SW 1271 (cell line): ENCODE data around the gene RGS10.
"Not testable (repeated sequence)": the region's sequence is repeated elsewhere in the genome, so short reads cannot be mapped to it uniquely, and the experiment has no call there.

Experiments
- DNase-seq, 2 experiments: peaks; one replicate each; lab custom pipeline; 2025; lab: John Stamatoyannopoulos, UW

RGS10 gene

GRCh38 chr10:119468542-119469324, 73.8 kb downstream of the RGS10 start:
- no peak for DNase-seq

DNA sequence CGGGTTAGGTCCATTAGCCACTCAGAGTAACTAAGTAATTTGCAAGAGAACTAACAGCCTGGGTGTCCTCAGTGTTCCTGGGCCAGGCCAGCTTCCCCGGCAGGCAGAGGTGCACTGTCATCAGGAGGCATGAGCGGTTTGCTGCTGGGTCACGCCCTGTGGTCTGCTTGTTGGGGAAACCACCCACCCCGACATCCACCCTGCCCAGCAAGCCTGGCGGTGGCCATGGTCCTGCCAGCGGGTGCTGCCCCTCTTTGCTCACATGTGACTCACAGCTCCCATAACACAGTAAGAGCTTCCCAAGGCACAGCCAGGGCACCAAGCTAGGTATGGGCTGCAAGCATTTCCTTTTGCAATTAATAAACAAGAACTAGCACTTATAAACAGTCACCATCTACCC, 75.9 kb downstream of the RGS10 start:
- DNase-seq = no peak

DNA sequence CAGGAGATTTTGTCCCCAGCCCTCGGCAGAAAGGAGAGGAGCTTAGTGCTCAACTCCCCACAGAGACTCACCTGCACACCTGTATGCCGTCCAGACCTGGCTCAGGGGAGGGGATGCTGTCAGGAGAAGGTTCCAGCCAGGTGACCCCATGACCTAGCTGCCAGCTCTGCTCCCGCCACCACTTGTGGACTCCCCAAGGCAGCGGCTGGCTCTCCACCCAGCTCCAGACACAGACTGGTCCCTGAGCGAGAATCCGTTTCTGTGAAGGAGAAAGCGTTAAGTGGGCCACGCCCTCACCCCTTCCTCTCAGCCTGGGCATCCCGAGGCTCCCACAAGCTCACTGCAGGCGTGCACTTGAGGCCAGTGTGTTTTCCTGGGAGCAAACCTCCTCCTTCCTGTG, 76.4 kb downstream of the RGS10 start:
- no peak for DNase-seq

DNA sequence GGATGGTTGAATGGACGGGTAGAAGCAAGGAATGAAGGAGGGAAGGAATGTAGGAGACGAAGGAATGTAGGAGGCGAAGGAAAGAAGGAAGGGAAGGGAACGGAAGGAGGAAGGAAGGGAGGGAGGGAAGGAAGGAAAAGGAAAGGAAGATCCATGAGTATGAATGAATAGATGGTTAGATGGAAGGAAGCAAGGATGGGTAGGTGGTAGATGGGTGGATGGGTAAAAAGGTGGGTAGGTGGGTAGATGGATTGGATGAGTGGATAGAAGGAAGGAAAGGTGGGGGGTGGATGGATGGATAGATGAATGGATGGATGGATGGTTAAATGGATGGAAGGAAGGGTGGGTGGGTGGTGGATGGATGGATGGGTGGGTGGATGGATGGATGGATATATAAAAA, 77.4 kb downstream of the RGS10 start:
- DNase-seq = no peak

- not testable (repeated sequence) for DNase-seq
Observed at GRCh38 chr10:119463195-119463594, 79.3 kb downstream of the RGS10 start.

GRCh38 chr10:119462773-119463172, 79.7 kb downstream of the RGS10 start:
- DNase-seq = no peak

DNA sequence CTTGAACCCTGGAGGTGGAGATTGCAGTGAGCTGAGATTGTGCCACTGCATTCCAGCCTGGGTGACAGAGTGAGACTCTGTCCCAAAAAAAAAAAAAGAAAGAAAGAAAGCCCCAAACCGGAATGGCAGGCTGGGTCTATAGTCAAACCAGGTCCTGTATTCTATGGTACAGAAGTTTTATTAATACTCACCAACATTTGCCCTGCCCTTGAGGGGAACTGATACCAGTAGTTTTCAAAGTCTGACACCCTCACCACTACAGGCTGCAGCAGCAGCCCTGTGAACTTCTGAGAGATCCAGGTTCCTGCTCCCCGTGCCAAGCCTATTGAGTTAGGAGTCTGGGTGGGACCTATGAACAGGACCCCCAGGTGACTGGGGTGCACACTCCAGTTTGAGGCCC, 80.6 kb downstream of the RGS10 start:
- DNase-seq = no peak

DNA sequence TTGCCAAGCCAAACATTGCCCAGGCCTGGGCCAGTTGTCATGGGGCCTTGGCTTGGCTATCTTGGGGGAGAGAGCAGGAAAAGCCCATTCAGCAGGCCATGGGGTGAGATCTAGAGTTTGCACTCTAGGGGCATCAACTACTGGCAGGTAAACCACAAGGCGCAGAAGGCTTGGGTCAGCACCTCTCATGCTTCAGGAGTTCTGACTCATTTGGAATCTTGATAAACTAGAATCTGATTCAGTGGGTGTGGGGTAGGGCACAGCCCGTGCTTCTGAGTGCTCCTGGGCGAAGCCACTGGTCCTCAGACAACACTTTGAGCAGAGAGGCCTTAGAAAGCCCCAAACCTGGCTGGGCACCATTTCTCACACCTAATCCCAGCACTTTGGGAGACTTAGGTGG, 81.1 kb downstream of the RGS10 start:
- DNase-seq = no peak

- no peak for DNase-seq
Observed at GRCh38 chr10:119460369-119461195, 81.9 kb downstream of the RGS10 start.

DNA sequence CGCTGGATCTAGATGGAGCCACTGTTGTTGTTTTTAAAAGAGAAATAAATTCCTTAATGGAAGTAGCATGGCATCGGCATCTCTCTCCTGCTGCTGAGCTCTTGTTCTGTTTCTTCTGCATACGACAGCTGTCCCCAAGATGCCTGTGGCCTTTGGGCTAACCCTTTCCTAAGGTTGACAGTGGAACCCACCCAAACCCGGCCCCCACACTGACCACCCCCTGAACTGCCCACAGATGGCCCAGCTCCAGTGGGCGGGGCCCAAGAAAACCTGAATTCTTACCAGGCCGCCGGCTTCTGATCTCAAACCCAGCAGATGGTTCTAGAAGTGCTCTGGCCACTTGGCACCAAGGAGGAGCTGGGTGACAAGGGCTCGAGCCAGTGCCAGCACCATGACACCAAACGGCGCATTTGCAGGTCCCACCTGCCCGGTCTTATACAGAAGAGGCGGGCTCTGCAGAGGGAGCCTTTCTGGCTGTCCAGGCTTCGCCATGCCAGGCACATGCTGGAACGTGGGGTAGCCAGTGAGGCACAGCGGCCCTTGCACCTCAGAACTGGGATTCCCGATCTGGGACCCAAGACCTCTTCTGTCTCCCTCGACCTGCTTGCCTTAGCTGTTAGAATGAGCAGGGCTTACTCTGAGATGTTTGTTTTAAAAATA, 82.7 kb downstream of the RGS10 start:
- DNase-seq = no peak

DNA sequence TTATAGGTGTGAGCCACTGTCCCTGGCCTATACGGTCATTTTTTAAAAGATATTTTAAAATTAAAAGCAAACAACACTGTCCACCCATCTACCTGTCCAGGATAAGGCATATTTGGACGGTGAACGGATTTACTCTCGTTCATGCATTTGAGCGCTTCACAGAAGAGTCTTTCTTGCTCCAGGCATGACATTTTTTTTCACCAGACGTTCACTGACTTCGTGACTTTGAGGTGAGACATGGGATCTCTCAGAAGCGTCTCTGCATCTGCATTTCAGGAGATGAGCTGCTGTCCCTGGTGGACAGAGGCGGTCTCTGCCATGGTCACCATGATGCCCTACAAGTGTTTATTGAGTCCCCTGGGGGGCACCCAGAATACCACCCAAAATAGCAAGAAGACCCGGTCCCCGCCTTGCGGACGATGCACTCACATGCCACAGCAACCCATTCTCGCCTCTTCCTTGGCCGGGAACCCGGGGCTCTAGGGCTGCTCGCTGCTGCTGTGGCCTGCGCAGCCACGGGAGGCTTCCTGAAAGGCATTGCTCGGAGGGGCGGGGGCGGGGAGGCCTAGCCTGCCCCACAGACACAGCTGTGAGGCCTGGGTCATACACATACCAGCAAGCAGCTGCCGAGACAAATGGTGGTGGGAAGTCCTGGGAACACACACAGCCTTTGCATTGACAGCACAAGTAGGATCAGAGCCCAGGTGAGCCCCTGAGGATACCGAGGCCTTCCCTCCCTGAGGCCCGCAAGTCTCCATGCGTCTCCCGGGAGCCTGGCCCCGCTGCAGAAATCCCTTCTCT, 84.4 kb downstream of the RGS10 start:
- no peak for DNase-seq

DNA sequence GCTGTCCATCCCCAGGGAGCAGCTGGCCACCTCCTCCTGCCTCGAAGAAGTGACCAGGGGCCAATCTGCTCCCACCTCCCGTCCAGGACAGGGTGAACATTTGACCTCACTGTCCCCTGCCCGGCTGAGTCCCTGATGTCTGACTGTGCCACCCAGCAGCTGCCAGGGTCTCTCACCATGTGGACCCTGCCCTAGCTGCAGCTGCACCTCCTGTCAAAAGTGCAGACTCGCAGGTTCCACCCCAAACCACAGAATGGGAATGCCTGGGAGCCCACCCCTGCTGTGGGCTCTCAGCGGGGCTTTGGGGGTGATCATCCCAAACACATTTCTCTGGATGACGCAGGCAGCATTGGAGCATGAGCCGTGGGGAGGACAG, 86.1 kb downstream of the RGS10 start:
- no peak for DNase-seq

- no peak for DNase-seq
Observed at GRCh38 chr10:119455609-119456434, 86.7 kb downstream of the RGS10 start.

- no peak for DNase-seq
Observed at GRCh38 chr10:119454990-119455389, 87.5 kb downstream of the RGS10 start.

DNA sequence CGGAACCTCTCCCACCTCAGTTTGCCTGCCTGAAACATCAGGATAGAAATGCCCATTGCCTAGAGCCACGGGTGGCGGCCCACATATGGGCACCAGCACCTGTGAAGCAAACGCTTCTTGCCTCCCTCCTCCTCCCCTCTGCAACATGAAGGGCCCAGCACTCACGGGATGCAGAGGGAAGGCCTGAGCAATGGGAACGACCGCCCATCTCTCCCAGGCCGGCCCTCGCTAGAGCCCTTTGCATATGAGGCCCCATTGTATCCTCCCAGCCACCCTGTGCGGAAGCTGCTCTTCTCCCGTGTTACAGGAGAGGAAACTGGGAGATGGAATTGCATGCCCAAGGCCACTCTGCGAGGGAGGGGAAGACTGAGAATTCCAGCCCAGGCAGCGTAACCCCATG, 88.2 kb downstream of the RGS10 start:
- DNase-seq = no peak

DNA sequence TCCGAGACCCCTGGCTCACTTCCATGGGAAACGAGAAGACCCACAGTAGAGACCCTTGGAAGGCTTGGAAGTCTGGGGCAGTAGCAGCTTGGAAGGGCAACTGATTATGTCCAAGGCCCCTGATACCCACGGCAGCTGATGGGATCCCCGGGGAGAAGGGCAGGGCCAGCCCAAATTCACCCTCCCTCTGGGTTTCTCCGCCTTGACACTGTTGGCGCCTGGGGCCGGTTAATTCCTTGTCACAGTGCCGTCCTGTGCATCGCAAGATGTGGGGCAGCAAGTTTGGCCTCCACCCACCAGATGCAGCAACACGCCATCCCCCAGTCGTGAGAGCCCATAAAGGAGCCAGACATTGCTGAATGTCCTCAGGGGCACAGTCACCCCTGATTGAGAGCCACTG, 89.2 kb downstream of the RGS10 start:
- DNase-seq = no peak

DNA sequence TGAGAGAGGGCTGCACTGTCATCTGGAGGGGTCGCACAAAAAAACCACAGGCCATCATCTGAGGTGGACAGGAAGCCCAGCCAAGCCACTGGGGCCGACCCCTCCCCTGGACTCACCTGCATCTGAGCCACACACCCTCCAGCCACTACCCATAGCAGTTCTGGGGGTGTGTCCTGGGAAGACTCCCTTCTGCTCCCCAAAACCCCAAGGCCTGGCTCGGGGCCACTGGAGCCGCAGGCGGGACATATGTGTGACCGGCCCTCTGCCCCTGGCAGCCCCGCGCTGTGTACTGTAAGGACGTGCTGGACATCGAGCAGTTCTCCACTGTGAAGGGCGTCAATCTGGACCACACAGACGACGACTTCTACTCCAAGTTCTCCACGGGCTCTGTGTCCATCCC, 90.1 kb downstream of the RGS10 start:
- no peak for DNase-seq

GRCh38 chr10:119451300-119451896, 91.1 kb downstream of the RGS10 start:
- no peak for DNase-seq

- no peak for DNase-seq
Observed at GRCh38 chr10:119450606-119451299, 91.8 kb downstream of the RGS10 start.
